PC-9 (cell line): ENCODE results near the gene ZNF777.

Source experiments
- CTCF ChIP-seq: fragments of 200-600 bp; sonication (generic); conservative IDR thresholded peaks from 2 replicates; pipeline ENCODE4 v1.6.1; 2017; ENCODE audit warnings: mixed run types, antibody characterized with exemption, mild to moderate bottlenecking, moderate library complexity
- EZH2 ChIP-seq: fragments of 200-600 bp; sonication (generic); IDR thresholded peaks from 2 replicates; pipeline ENCODE4 v1.8.0; 2017; ENCODE audit warnings: antibody characterized with exemption, low read depth

- TF ChIP-seq CTCF (no peak), EZH2 (no peak)
Measured at GRCh38 chr7:149475121-149476045, 14.5 kb upstream of the ZNF777 start.
